Thyroid gland (tissue), 4 donors: Measurements from ENCODE around the gene CC2D2A. TPM values are rescaled to one million over a fixed set of nuclear protein-coding genes. Genes with fewer than 3 reads are reported as not detected.

Experiments used
- DNase-seq, 2 donors: peaks; one replicate each; pipeline ENCODE4 v3.0.0-alpha.2; 2019
- H3K27ac ChIP-seq, 3 donors: fragments of 200-600 bp; sonication (generic); 1 replicate in 2 of 3; 2 replicates in 1 of 3; pipeline ENCODE4 v1.5.1; 2016 to 2019; ENCODE audit warnings: mild to moderate bottlenecking in 1 of 3, moderate library complexity in 1 of 3
- H3K27me3 ChIP-seq: fragments of 200-600 bp; sonication (generic); one replicate; pipeline ENCODE4 v1.5.1; 2019
- H3K36me3 ChIP-seq, 2 donors: fragments of 200-600 bp; sonication (generic); one replicate each; pipeline ENCODE4 v1.5.1; 2016 to 2019
- H3K4me1 ChIP-seq, 2 donors: fragments of 200-600 bp; sonication (generic); one replicate each; pipeline ENCODE4 v1.5.1; 2017 to 2019
- H3K4me3 ChIP-seq, 3 donors: fragments of 200-600 bp; sonication (generic); replicated peaks in 1 of 3; 1 replicate in 2 of 3; 2 replicates in 1 of 3; pipeline ENCODE4 v1.5.1; 2016; ENCODE audit warnings: mild to moderate bottlenecking in 1 of 3
- H3K9me3 ChIP-seq: fragments of 200-600 bp; sonication (generic); one replicate; pipeline ENCODE4 v1.5.1; 2017
- POLR2A ChIP-seq, 2 donors: fragments of 450-650 bp; IDR thresholded peaks; one replicate each; pipeline ENCODE4 v1.6.1; 2017; ENCODE audit warnings: antibody characterized with exemption in 2 of 2, mild to moderate bottlenecking in 2 of 2, moderate library complexity in 1 of 2
- WGBS, 2 donors: methylation state at CpG; one replicate each; pipeline ENCODE4 v1.1.5; 2017; 5-methylcytosine and 5-hydroxymethylcytosine counted together
- intact Hi-C: fragments of 100-400 bp; cut with DNase I; formaldehyde crosslinking; loops from one replicate; pipeline ENCODE4 v1.15.1; 2023
- total RNA-seq, 4 donors: library from RNA; depleted of rRNA; stranded (reverse); fragments of >200 nt; gene quantifications; one replicate each; pipeline ENCODE4 v1.2.3, GENCODE V29; 2016
- TF ChIP-seq, protein P1 (sequence below), 6 experiments: fragments of 200-600 bp in 3 of 6; fragments of 450-650 bp in 3 of 6; sonication (generic) in 3 of 6; IDR thresholded peaks; one replicate each; pipeline ENCODE4 v1.5.1; 2016 to 2019; ENCODE audit warnings: antibody characterized with exemption in 6 of 6, mild to moderate bottlenecking in 2 of 6, inconsistent platforms in 1 of 6, moderate library complexity in 1 of 6

The CC2D2A gene
- total RNA-seq, 4 donors from 2014 or later, result 13.6 to 25.1 (median 18.7) TPM

DNA sequence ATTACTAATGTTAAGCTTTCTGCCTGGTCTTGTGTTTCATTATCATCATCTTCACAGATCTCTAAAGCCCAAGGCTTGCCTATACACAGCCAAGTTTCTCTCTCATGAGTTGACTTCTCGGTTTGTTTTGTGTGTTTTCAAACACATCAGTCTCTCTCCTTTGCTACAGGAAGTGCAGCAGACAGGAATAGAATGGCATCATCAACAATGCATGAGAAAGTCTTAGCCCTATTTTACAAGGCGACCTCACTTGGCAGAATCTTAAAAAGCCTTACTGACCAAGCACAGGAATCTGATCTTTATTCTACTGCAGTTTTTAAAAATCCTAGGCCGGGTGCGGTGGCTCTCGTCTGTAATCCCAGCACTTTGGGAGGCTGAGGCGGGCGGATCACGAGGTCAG, 36.8 kb downstream of the CC2D2A start:
- no peaks in the 10 kb centered on the region for H3K27me3 ChIP-seq
- TF ChIP-seq, protein P1, sequence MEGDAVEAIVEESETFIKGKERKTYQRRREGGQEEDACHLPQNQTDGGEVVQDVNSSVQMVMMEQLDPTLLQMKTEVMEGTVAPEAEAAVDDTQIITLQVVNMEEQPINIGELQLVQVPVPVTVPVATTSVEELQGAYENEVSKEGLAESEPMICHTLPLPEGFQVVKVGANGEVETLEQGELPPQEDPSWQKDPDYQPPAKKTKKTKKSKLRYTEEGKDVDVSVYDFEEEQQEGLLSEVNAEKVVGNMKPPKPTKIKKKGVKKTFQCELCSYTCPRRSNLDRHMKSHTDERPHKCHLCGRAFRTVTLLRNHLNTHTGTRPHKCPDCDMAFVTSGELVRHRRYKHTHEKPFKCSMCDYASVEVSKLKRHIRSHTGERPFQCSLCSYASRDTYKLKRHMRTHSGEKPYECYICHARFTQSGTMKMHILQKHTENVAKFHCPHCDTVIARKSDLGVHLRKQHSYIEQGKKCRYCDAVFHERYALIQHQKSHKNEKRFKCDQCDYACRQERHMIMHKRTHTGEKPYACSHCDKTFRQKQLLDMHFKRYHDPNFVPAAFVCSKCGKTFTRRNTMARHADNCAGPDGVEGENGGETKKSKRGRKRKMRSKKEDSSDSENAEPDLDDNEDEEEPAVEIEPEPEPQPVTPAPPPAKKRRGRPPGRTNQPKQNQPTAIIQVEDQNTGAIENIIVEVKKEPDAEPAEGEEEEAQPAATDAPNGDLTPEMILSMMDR (IDR thresholded peaks at IDR 0.05), result no peak
- no peak for TF ChIP-seq POLR2A (IDR thresholded peaks at IDR 0.05)
- H3K4me1 ChIP-seq, result peaks cover 0 to 3% of the 10 kb centered on the region in 2 donors
- intact Hi-C loops, result no loop called here
- 78 to 82% methylated on average over 8 of the region's 8 CpGs for WGBS, 2 donors
- H3K27ac ChIP-seq, result no peak overlapping the region
- no peaks in the 10 kb centered on the region for H3K9me3 ChIP-seq
- DNase-seq, result no peak
- no peaks in the 10 kb centered on the region for H3K36me3 ChIP-seq
- no peak overlapping the region for H3K4me3 ChIP-seq

DNA sequence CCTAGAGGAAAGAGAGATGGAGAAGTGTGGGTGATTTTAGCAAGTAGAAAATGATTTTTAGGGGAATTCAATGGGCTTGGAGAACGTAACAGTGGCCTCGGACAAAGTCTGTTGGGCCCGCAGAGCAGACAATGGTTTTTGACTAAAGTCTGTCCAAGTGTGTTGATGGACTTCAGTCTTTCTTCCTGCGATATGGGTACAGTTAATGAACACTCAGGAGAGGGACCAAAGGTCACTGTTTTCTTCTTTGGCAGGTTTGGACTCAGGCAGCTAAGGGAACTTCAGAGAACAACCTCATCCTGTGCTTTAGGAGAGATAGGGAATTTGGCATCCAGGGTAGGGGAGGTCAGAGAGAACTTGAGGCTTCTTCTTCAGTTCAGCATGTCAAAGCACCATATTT, 38.0 kb downstream of the CC2D2A start:
- no peak for DNase-seq
- WGBS, 2 donors, result 82 to 98% methylated on average over 4 of the region's 4 CpGs
- H3K27ac ChIP-seq, result no peak overlapping the region

DNA sequence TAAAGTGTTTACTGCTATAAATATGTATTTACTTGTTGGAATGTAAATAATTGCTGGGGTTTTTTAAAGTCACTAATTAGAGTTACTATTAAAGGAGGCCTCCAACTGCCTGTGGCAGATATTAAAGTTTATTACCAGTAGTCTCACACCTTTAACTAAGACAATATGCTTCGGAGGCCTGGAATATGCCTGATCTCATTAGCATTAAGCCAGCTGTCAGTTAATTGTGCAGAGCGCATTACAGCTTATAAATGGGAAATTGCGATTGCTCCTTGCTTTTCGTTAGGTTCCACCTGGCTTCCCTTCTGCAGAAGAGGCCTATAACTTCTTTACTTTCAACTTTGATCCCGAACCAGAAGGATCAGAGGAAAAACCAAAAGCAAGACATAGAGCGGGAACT, 41.3 kb downstream of the CC2D2A start:
- TF ChIP-seq, protein P1 (IDR thresholded peaks at IDR 0.05), result no peak
- TF ChIP-seq POLR2A (IDR thresholded peaks at IDR 0.05), result no peak
- DNase-seq, result no peak

More for the DNA sequence above, 38.0 kb downstream of the CC2D2A start:
- H3K9me3 ChIP-seq, result no peaks in the 10 kb centered on the region
- no peaks in the 10 kb centered on the region for H3K36me3 ChIP-seq
- intact Hi-C loops, result no loop called here
- no peaks in the 10 kb centered on the region for H3K27me3 ChIP-seq
- H3K4me1 ChIP-seq, result no peaks in the 10 kb centered on the region
- no peak for TF ChIP-seq POLR2A (IDR thresholded peaks at IDR 0.05)
- TF ChIP-seq, protein P1 (IDR thresholded peaks at IDR 0.05), result no peak
- H3K4me3 ChIP-seq, result no peak overlapping the region

DNA sequence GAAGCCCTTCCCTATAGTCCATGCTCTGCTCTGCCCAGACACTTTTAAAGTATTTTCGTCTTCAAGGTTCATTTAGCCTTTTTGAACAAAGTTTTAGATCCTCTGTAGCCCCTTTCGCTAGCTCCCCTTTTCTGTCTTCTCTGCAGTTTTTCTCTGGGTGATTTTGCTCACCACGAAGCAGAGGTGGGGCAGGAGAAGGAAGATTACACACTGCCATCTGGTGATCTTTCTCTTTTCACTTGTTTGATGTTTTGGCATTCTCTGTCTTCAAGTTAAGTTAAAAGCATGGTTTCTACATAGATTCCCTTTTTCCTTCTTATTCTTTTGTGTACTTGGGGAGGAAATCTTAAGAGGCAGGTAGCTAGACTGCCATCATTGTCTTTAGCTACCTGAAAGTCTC, 43.9 kb downstream of the CC2D2A start:
- no peak for TF ChIP-seq POLR2A (IDR thresholded peaks at IDR 0.05)
- TF ChIP-seq, protein P1 (IDR thresholded peaks at IDR 0.05), result no peak
- Histone ChIP-seq H3K4me1 (no peaks in the 10 kb centered on the region), H3K9me3 (no peaks in the 10 kb centered on the region), H3K36me3 (peaks cover 0 to 6% of the 10 kb centered on the region in 2 donors), H3K27ac (no peak overlapping the region), H3K4me3 (no peak overlapping the region), H3K27me3 (no peaks in the 10 kb centered on the region)
- intact Hi-C loops, result no loop called here
- 74 to 84% methylated on average over 3 of the region's 3 CpGs for WGBS, 2 donors
- no peak for DNase-seq

More for the DNA sequence above, 41.3 kb downstream of the CC2D2A start:
- Histone ChIP-seq H3K4me3 (no peak overlapping the region), H3K9me3 (no peaks in the 10 kb centered on the region), H3K4me1 (no peaks in the 10 kb centered on the region), H3K36me3 (no peaks in the 10 kb centered on the region), H3K27ac (no peak overlapping the region), H3K27me3 (no peaks in the 10 kb centered on the region)
- 96 to 99% methylated on average over 6 of the region's 6 CpGs for WGBS, 2 donors
- intact Hi-C loops, result no loop called here

DNA sequence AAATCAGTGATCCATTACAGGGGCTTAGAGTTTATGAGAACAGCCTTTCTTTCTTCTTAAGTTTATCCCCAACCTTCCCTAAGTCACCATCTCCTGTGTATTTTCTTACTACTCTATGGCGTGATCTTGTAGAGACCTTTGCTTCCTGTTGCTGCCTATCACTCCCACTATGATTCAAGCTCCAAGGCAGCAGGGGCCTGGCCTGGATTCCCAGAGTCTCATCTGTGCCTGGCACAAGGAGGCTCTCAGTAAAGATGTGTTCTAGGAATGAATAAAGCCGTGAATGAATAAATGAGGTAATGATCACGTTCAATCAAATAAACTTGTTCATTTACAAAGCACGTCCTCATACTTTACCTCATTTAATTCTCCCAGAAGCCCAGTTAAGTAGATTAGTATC, 45.4 kb downstream of the CC2D2A start:
- Histone ChIP-seq H3K27me3 (no peaks in the 10 kb centered on the region), H3K36me3 (peaks cover 0 to 6% of the 10 kb centered on the region in 2 donors), H3K4me1 (no peaks in the 10 kb centered on the region), H3K27ac (no peak overlapping the region), H3K4me3 (no peak overlapping the region), H3K9me3 (no peaks in the 10 kb centered on the region)
- intact Hi-C loops, result no loop called here
- DNase-seq, result no peak
- TF ChIP-seq POLR2A (IDR thresholded peaks at IDR 0.05), result no peak
- TF ChIP-seq, protein P1 (IDR thresholded peaks at IDR 0.05), result no peak
- WGBS, 2 donors, result 97 to 99% methylated on average over 4 of the region's 4 CpGs
